Adrenal gland (tissue), 5 donors: Measurements from ENCODE around the gene C3orf22.

Experiments
- POLR2A ChIP-seq, 2 donors: fragments of 450-650 bp; IDR thresholded peaks; one replicate each; pipeline ENCODE4 v1.6.1; 2017; ENCODE audit warnings: antibody characterized with exemption in 2 of 2, mild to moderate bottlenecking in 2 of 2, moderate library complexity in 1 of 2
- TF ChIP-seq, protein P1 (sequence below), 6 experiments: fragments of 450-650 bp in 4 of 6; fragments of 200-600 bp in 2 of 6; sonication (generic) in 1 of 6; IDR thresholded peaks; 1 replicate in 5 of 6; 2 replicates in 1 of 6; pipeline versions ENCODE4 v1.5.1 to v1.8.0; 2016 to 2021; ENCODE audit warnings: antibody characterized with exemption in 6 of 6, mild to moderate bottlenecking in 2 of 6, moderate library complexity in 1 of 6
- donor health status: DM: no; HTN: no; CAD: no.

DNA sequence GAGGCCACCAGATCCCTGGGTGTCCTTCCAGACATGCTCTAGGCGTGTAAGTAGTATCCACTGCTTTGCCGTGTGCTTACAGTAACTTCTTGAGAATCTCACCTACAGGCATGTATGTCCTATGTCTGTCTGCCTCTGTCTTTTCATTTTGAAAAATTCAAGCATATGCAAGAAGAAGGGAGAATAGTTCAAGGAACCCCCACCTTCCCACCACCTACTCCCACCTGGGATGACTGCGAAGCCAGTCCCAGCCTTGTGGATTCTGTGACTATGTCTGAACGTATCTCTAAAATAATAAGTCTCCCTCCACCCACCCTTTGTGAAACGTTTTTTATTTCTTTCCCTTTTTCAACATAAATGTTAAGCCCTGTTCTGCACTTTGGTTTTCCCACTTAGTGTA is 19.8 kb downstream of the C3orf22 start:
- TF ChIP-seq, protein P1, sequence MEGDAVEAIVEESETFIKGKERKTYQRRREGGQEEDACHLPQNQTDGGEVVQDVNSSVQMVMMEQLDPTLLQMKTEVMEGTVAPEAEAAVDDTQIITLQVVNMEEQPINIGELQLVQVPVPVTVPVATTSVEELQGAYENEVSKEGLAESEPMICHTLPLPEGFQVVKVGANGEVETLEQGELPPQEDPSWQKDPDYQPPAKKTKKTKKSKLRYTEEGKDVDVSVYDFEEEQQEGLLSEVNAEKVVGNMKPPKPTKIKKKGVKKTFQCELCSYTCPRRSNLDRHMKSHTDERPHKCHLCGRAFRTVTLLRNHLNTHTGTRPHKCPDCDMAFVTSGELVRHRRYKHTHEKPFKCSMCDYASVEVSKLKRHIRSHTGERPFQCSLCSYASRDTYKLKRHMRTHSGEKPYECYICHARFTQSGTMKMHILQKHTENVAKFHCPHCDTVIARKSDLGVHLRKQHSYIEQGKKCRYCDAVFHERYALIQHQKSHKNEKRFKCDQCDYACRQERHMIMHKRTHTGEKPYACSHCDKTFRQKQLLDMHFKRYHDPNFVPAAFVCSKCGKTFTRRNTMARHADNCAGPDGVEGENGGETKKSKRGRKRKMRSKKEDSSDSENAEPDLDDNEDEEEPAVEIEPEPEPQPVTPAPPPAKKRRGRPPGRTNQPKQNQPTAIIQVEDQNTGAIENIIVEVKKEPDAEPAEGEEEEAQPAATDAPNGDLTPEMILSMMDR (IDR thresholded peaks at IDR 0.05): no peak
- no peak for TF ChIP-seq POLR2A (IDR thresholded peaks at IDR 0.05)
